ENCODE data around the gene CHST9.

CHST9 gene

GRCh38 chr18:26925313-26925712 is 259.8 kb downstream of the CHST9 start:
- DNase-seq = no peak

GRCh38 chr18:26922313-26922712 is 262.8 kb downstream of the CHST9 start:
- DNase-seq = no peak

GRCh38 chr18:26920644-26921043 is 264.5 kb downstream of the CHST9 start:
- no peak for DNase-seq

GRCh38 chr18:26919627-26920026 is 265.5 kb downstream of the CHST9 start:
- DNase-seq = no peak

GRCh38 chr18:26919201-26919600 is 265.9 kb downstream of the CHST9 start:
- no peak for DNase-seq

- no peak for DNase-seq
These were observed 273.3 kb downstream of the CHST9 start for GRCh38 chr18:26911840-26912239.

GRCh38 chr18:26909599-26910290 is 275.4 kb downstream of the CHST9 start:
- DNase-seq = no peak

GRCh38 chr18:26908906-26909305 is 276.2 kb downstream of the CHST9 start:
- DNase-seq = no peak

GRCh38 chr18:26902291-26902690 is 282.8 kb downstream of the CHST9 start:
- DNase-seq = no peak

- no peak for DNase-seq
These were observed 284.1 kb downstream of the CHST9 start for GRCh38 chr18:26901020-26901419.

- DNase-seq = no peak
These were observed 290.7 kb downstream of the CHST9 start for GRCh38 chr18:26894426-26894825.

GRCh38 chr18:26893996-26894395 is 291.1 kb downstream of the CHST9 start:
- no peak for DNase-seq

- no peak for DNase-seq
These were observed 296.8 kb downstream of the CHST9 start for GRCh38 chr18:26888259-26888658.

GRCh38 chr18:26875040-26875654 is 310.0 kb downstream of the CHST9 start:
- DNase-seq = no peak

GRCh38 chr18:26874283-26874682 is 310.8 kb downstream of the CHST9 start:
- DNase-seq = no peak

GRCh38 chr18:26869640-26870039 is 315.5 kb downstream of the CHST9 start:
- no peak for DNase-seq

- no peak for DNase-seq
These were observed 316.0 kb downstream of the CHST9 start for GRCh38 chr18:26868968-26869586.

GRCh38 chr18:26867471-26867870 is 317.6 kb downstream of the CHST9 start:
- DNase-seq = no peak

GRCh38 chr18:26865557-26865956 is 319.6 kb downstream of the CHST9 start, which contains the start of gene AQP4:
TSS of gene AQP4 (minus strand) at chr18:26865707. CDS start at chr18:26865689, 18 bp downstream.
- DNase-seq = no peak

GRCh38 chr18:26864658-26865057 is 320.4 kb downstream of the CHST9 start:
- DNase-seq = no peak

- no peak for DNase-seq
These were observed 321.1 kb downstream of the CHST9 start for GRCh38 chr18:26863921-26864497.

- DNase-seq = no peak
These were observed 321.8 kb downstream of the CHST9 start for GRCh38 chr18:26863122-26863879.

- DNase-seq = no peak
These were observed 323.0 kb downstream of the CHST9 start for GRCh38 chr18:26862084-26862483.
